ENCODE measurements around the gene SH3RF3.

The SH3RF3 gene

GRCh38 chr2:109353806-109354745 is 225.1 kb downstream of the SH3RF3 start:
- no peak for DNase-seq (ENCODE audit: low read depth)
- no peak for TF ChIP-seq CTCF (IDR thresholded peaks at IDR 0.05; ENCODE audit: control insufficient read depth, extremely low read depth, insufficient read depth)
- H3K4me3 ChIP-seq (ENCODE audit: low read depth, low read length), result no peak overlapping the region

- TF ChIP-seq CTCF (IDR thresholded peaks at IDR 0.05; ENCODE audit: control insufficient read depth, extremely low read depth, insufficient read depth), result no peak
- no peak for DNase-seq (ENCODE audit: low read depth)
- no peak overlapping the region for H3K4me3 ChIP-seq (ENCODE audit: low read depth, low read length)
These were observed 226.3 kb downstream of the SH3RF3 start for GRCh38 chr2:109355192-109355843.

- DNase-seq (ENCODE audit: low read depth), result no peak
- H3K4me3 ChIP-seq (ENCODE audit: low read depth, low read length), result no peak overlapping the region
- no peak for TF ChIP-seq CTCF (IDR thresholded peaks at IDR 0.05; ENCODE audit: control insufficient read depth, extremely low read depth, insufficient read depth)
These were observed 227.5 kb downstream of the SH3RF3 start for GRCh38 chr2:109356324-109357035.

- DNase-seq (ENCODE audit: low read depth), result no peak
- H3K4me3 ChIP-seq (ENCODE audit: low read depth, low read length), result no peak overlapping the region
- TF ChIP-seq CTCF (IDR thresholded peaks at IDR 0.05; ENCODE audit: control insufficient read depth, extremely low read depth, insufficient read depth), result no peak
These were observed 235.2 kb downstream of the SH3RF3 start for GRCh38 chr2:109364217-109364616.

- no peak overlapping the region for H3K4me3 ChIP-seq (ENCODE audit: low read depth, low read length)
- no peak for TF ChIP-seq CTCF (IDR thresholded peaks at IDR 0.05; ENCODE audit: control insufficient read depth, extremely low read depth, insufficient read depth)
- no peak for DNase-seq (ENCODE audit: low read depth)
These were observed 236.1 kb downstream of the SH3RF3 start for GRCh38 chr2:109365131-109365530.

GRCh38 chr2:109367683-109368082 is 238.7 kb downstream of the SH3RF3 start:
- TF ChIP-seq CTCF (IDR thresholded peaks at IDR 0.05; ENCODE audit: control insufficient read depth, extremely low read depth, insufficient read depth), result no peak
- H3K4me3 ChIP-seq (ENCODE audit: low read depth, low read length), result no peak overlapping the region
- DNase-seq (ENCODE audit: low read depth), result no peak
